ENCODE results near the gene CPLANE2.
A peak's percentile ranks its signal among the peaks of the same experiment; 100 is the strongest.
"Not testable (repeated sequence)": the region's sequence is repeated elsewhere in the genome, so short reads cannot be mapped to it uniquely, and the experiment has no call there.

The CPLANE2 gene

DNA sequence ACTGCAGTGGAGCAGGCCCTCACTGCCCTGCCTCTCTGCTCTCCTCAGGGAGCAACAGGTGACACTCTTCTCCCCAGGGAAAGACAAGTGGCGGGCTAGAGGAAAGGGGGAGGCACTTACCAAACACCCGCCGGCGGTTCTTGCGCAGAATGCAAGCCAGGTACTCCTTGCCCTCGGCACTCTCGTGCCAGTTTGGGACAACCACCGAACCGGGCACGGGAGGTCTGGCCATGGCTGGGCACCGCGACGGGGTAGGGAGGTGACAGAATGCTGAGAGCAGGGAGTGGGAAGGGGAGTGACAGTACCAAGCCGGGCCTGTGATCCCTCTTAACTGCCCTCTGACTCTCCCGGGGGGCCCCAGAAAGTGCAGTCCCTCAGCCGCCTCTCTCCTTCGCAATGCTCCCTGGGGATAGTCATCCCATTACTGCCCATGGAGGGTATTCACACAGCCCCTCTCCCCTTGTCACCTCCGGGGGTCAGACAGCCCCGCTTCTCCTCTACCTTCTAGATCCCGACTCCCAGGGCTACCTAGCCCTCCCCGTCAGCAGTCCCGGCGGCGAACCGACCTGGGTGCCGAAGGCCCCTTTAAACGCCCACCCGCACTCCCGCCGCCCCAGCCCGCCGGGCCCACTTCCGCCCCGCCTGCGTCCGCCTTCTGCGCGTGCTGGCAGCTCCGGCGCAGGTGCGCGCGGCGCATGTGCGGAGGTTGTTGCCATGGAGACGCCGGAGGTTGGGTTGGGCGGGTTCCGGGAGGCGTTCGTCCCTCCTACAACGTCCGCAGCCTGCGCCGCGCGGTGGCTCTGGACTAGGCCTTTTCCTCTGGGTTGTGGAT is at the start of gene CPLANE2:
CPLANE2 (minus strand) TSS at position 673 of the 832 bp plus-strand sequence; CDS start at position 232, 441 bp downstream.
- DNase-seq (ENCODE audit: low spot score) = peak; percentile 85

- no peak for DNase-seq (ENCODE audit: low spot score)
Observed at GRCh38 chr1:16286122-16286521, 49.1 kb upstream of the CPLANE2 start.

GRCh38 chr1:16281765-16282164 is 44.8 kb upstream of the CPLANE2 start:
- DNase-seq (ENCODE audit: low spot score) = no peak

DNA sequence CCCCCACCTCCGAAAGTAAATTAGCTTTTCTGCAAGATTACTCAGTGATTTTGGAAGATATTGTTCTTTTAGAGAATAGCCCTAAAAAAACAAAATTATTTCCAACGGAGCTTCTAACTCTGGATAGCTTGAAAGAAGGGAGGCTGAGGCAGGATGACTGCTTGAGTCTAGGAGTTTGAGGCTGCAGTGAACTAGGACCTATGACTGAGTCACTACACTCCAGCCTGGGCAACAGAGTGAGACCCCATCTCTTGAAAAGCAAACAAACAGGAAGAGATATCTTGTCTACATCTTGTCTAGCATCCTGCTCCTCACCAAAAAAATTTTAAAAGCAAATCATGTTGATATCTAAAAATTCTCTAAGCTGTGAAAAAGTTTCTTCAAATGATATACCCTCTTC is 42.2 kb upstream of the CPLANE2 start:
- no peak for DNase-seq (ENCODE audit: low spot score)

- no peak for DNase-seq (ENCODE audit: low spot score)
Observed at GRCh38 chr1:16276302-16277030, 39.5 kb upstream of the CPLANE2 start.

DNA sequence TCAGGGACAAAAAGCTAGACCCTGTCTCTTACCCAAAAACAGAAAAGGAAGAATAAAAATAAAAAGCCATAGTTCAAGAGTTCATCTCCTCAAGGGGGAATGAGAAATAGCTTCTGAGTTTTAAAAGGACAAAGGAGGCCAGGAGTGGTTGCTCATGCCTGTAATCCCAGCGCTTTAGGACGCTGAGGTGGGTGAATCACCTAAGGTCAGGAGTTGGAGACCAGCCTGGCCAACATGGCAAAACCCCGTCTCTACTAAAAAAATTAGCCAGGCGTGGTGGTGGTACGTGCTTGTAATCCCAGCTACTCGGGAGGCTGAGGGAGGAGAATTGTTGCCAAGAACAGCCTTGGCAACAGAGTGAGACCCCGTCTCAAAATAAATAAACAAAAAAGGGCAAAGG is 38.6 kb upstream of the CPLANE2 start:
- DNase-seq (ENCODE audit: low spot score) = no peak

GRCh38 chr1:16267690-16268180 is 30.8 kb upstream of the CPLANE2 start:
- no peak for DNase-seq (ENCODE audit: low spot score)

DNA sequence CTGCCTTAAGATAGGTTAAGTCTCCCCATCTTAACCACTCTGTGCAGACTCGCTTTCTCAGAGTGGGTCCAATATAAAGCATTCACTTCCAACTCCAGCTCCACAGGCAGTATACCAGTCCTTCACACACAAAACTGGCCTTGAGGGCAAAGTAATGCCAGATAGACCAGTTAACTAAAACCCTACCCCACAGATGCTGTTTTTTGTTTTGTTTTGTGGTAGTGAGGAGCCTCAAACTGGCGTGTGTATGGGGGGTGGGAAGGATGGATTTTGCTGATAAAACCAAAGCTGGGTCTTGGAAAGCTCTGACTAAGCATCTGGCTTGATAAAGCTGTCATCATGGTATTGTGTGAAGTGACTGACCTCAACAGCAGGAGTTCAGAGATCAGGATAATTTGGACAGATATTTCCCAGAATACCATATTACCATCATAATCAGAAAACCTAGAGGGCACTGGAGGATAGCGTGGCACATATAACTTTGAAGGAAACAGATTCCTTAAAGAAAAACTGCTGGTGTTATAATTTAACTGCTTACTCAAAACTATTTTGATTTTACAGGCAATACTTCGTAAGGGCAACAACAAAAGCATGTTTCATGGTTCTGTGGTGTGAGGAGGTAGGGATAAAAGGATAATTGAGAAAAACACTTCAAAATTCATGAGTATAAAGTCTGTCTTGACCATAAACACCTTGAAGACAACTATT is 29.6 kb upstream of the CPLANE2 start:
- DNase-seq (ENCODE audit: low spot score) = no peak

- no peak for DNase-seq (ENCODE audit: low spot score)
Observed at GRCh38 chr1:16262067-16262466, 25.1 kb upstream of the CPLANE2 start.

DNA sequence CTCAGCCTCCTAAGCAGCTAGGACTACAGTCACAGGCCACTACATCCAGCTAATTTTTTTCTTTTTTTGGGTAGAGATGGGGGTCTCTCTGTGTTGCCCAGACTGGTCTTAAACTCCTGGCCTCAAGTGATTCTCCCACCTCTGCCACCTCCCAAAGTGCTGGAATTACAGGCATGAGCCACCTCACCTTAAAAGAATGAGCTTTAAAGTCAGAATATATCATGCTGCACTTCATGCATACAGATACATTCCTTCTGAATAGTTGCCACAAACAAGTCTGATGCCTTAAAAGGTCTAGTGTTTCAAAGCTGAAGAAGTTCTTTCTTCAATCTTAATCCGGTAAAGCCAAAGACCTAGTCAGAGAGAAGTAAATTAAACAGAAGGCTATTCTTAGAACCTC is 23.8 kb upstream of the CPLANE2 start:
- no peak for DNase-seq (ENCODE audit: low spot score)

DNA sequence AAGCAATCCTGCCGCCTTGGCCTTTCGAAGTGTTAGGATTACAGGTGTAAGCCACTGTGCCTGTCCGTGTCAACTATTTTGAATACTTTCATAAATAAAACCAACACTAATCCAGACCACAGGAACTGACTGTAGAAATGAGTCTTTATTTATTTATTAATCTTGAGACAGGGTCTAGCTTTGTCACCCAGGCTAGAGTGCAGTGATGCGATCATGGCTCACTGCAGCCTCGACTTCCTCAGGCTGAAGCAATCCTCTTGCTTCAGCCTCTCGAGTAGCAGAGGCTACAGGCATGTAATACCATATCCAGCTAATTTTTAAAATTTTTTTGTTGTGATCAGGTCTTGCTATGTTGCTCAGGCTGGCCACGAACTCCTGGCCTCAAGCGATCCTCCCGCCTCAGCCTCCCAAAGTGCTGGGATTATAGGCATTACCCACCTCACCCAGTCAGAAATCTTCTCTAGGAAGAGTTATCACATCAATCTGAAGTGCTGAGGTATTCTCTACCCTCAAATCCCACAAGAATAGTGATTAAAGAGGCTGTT is 21.7 kb upstream of the CPLANE2 start:
- DNase-seq (ENCODE audit: low spot score) = no peak

GRCh38 chr1:16257968-16258367 is 21.0 kb upstream of the CPLANE2 start:
- no peak for DNase-seq (ENCODE audit: low spot score)

GRCh38 chr1:16257556-16257955 is 20.6 kb upstream of the CPLANE2 start:
- not testable (repeated sequence) for DNase-seq (ENCODE audit: low spot score)

- DNase-seq (ENCODE audit: low spot score) = no peak
Observed at GRCh38 chr1:16256478-16256877, 19.5 kb upstream of the CPLANE2 start.

DNA sequence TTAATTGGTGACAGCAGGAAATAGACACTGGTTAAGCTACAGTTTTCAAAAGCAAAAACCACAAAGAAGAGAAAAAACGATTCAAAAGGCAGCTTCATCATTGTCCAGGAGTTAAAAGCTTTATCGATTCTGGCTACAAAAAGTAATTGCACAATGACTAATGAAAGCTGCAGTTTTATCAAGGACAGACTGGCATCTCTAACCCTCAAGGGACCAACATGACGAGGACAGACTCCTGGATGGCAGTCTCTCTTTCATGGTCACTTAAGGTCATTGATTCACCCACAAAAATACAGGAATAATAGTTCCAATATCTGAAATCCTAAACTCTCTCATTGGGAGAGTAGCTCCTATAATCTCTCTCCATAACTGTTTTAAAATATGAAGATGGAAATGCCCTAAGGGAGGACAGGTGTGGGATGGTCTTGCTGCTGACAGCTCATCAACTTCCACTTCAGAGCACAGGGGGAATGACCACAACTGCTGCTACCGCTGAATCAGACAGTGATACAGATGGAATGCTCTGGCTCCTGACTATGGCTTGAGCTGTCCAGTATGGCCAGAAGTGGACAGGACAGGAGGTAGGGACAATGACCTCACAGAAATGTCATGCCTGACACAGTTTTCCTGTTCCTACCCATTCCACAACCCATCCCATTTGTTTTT is 17.4 kb upstream of the CPLANE2 start:
- no peak for DNase-seq (ENCODE audit: low spot score)

GRCh38 chr1:16253332-16253922 is 16.4 kb upstream of the CPLANE2 start:
- DNase-seq (ENCODE audit: low spot score) = no peak

DNA sequence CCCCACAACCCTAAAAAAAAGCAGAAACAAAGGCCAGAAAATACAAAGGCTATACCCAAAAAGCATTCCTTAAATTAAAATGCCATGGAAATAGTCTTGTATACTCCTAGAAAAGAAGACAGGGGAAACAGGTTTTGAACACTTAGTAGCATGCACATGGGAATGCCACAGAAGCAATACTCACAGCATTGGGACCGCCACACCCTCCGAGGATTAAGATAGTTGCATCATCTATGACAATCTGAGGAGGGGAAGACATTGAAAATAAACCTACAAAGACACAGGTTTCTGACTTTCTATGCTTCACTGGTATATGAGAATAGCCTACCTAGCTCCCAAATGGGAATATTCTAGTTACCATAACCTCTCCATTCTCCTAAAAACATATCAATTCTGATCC is 15.9 kb upstream of the CPLANE2 start:
- DNase-seq (ENCODE audit: low spot score) = no peak

DNA sequence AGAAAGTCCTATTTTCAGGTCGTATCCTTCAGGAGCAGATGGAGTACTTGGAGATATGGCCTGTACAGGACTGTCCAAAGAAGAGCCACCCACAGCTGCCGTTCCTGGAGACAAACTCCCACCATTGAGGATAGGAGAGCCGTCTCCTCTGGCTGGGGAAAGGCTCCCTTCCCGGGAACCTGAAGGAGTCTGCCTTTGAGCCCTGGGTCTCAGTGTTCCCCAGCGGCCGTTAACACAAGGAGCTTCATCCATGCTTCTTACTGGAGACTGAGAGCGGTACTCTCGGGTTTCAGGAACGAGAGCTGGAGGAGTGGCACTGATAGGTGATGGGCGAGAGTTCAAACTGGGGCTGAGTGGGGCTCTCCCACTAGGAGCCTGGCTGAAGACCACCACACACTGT is 14.4 kb upstream of the CPLANE2 start:
- no peak for DNase-seq (ENCODE audit: low spot score)

DNA sequence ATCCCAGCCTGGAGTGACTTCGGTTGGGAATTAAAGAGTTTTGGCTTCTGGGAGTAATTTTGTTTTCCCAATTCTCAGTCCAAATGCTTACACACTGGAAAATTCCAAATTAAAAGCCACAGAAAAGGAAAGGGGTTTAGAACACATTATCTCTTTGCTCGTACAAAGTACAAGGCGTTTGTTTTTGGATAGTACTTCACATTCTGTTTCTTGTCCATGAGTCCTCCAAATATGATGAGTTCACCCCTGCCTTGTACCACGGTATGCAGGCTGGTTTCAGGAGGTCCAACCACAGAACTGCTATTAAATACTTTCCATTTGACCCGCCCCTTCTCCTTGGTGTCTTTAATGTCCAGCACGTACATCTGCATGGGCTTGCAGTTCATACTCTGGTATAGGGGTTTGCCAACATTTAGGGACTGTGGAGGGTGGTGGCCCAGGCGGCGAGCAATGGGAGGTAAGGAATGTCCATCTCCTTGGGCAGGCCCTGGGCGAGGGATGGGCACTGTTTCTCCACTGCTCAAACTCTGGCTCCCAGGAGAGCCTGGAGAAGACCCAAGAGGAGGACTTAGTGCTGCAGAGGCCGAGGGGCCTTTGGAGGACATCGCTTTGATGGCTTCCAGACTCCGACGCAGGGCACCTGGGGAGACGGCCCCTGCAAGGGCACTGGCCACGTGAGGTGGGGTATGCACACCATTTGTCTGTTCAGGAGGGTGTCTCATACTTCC is 13.7 kb upstream of the CPLANE2 start:
- DNase-seq (ENCODE audit: low spot score) = no peak

GRCh38 chr1:16249596-16250241 is 12.7 kb upstream of the CPLANE2 start:
- DNase-seq (ENCODE audit: low spot score) = no peak
